Uterus (tissue), 4 donors: ENCODE measurements around the gene GYG1. TPM values are rescaled to one million over a fixed set of nuclear protein-coding genes. Genes with fewer than 3 reads are reported as not detected.

Experiments used
- DNase-seq, 2 donors: peaks; one replicate each; pipeline ENCODE4 v3.0.0-alpha.2; 2019 to 2020
- H3K27ac ChIP-seq, 2 donors: fragments of 200-600 bp; sonication (generic); 1 replicate in 1 of 2; 2 replicates in 1 of 2; pipeline ENCODE4 v1.5.1; 2016 to 2018
- H3K27me3 ChIP-seq, 2 donors: fragments of 200-600 bp; sonication (generic); one replicate each; pipeline ENCODE4 v1.5.1; 2018 to 2019; ENCODE audit warnings: control low read depth in 1 of 2
- H3K36me3 ChIP-seq, 2 donors: fragments of 200-600 bp; sonication (generic); one replicate each; pipeline ENCODE4 v1.5.1; 2019; ENCODE audit warnings: control low read depth in 1 of 2
- H3K4me1 ChIP-seq, 2 donors: fragments of 200-600 bp; sonication (generic); one replicate each; pipeline ENCODE4 v1.5.1; 2018 to 2019; ENCODE audit warnings: control low read depth in 1 of 2
- H3K4me3 ChIP-seq, 2 donors: fragments of 200-600 bp; sonication (generic); 1 replicate in 1 of 2; 2 replicates in 1 of 2; pipeline ENCODE4 v1.5.1; 2018 to 2019; ENCODE audit warnings: mild to moderate bottlenecking in 1 of 2
- H3K9me3 ChIP-seq, 2 donors: fragments of 200-600 bp; sonication (generic); one replicate each; pipeline ENCODE4 v1.5.1; 2019; ENCODE audit warnings: control low read depth in 1 of 2
- CTCF ChIP-seq, 4 experiments: fragments of 200-600 bp in 2 of 4; fragments of 450-650 bp in 2 of 4; sonication (generic) in 2 of 4; IDR thresholded peaks; one replicate each; pipeline ENCODE4 v1.5.1; 2016 to 2019; ENCODE audit warnings: antibody characterized with exemption in 4 of 4, mild to moderate bottlenecking in 2 of 4, moderate library complexity in 1 of 4
- POLR2A ChIP-seq, 2 donors: fragments of 450-650 bp; IDR thresholded peaks; one replicate each; pipeline ENCODE4 v1.6.1; 2016; ENCODE audit warnings: antibody characterized with exemption in 2 of 2, mild to moderate bottlenecking in 1 of 2, moderate library complexity in 1 of 2
- intact Hi-C: fragments of 100-400 bp; cut with DNase I; formaldehyde crosslinking; loops from one replicate; pipeline ENCODE4 v1.15.1; 2023; ENCODE audit warnings: low total_unique reads
- total RNA-seq, 4 donors: library from RNA; depleted of rRNA in 3 of 4; stranded (reverse); fragments of >200 nt in 3 of 4; gene quantifications; one replicate each; pipeline versions ENCODE4 v1.1.0 to v1.2.4, GENCODE V29; 2014 to 2023
- donor health status: DM: yes; HTN: yes; CAD: no.

Gene GYG1
- total RNA-seq, 4 donors from 2014 or later, result 37.4 to 122 (median 64.2) TPM

- H3K4me3 ChIP-seq, result no peak overlapping the region
- no peaks in the 10 kb centered on the region for H3K4me1 ChIP-seq
- H3K36me3 ChIP-seq, result no peaks in the 10 kb centered on the region
- intact Hi-C loops, result no loop called here
- H3K9me3 ChIP-seq, result no peaks in the 10 kb centered on the region
- no peak for TF ChIP-seq CTCF (IDR thresholded peaks at IDR 0.05)
- no peak for TF ChIP-seq POLR2A (IDR thresholded peaks at IDR 0.05)
- DNase-seq, result no peak
- H3K27me3 ChIP-seq, result no peaks in the 10 kb centered on the region
- no peak overlapping the region for H3K27ac ChIP-seq
Observed at GRCh38 chr3:149000206-149000745, 8.9 kb downstream of the GYG1 start.

- Histone ChIP-seq H3K36me3 (no peaks in the 10 kb centered on the region), H3K9me3 (no peaks in the 10 kb centered on the region), H3K27ac (no peak overlapping the region), H3K4me3 (no peak overlapping the region), H3K4me1 (no peaks in the 10 kb centered on the region), H3K27me3 (no peaks in the 10 kb centered on the region)
- TF ChIP-seq CTCF (IDR thresholded peaks at IDR 0.05) (no peak), POLR2A (IDR thresholded peaks at IDR 0.05) (no peak)
- no peak for DNase-seq
- intact Hi-C loops, result no loop called here
Observed at GRCh38 chr3:149001727-149002126, 10.4 kb downstream of the GYG1 start.

- TF ChIP-seq POLR2A (IDR thresholded peaks at IDR 0.05) (no peak), CTCF (IDR thresholded peaks at IDR 0.05) (no peak)
- no peaks in the 10 kb centered on the region for H3K9me3 ChIP-seq
- intact Hi-C loops, result no loop called here
- H3K27ac ChIP-seq, result peak overlapping the region in 1 of 2 donors; percentile 51
- H3K27me3 ChIP-seq, result no peaks in the 10 kb centered on the region
- no peaks in the 10 kb centered on the region for H3K4me1 ChIP-seq
- no peak for DNase-seq
- H3K36me3 ChIP-seq, result no peaks in the 10 kb centered on the region
- H3K4me3 ChIP-seq, result no peak overlapping the region
Observed at GRCh38 chr3:149003653-149004305, 12.4 kb downstream of the GYG1 start.

GRCh38 chr3:149004622-149005021 lies 13.3 kb downstream of the GYG1 start:
- DNase-seq, result no peak
- Histone ChIP-seq H3K27me3 (no peaks in the 10 kb centered on the region), H3K4me1 (no peaks in the 10 kb centered on the region), H3K27ac (peak overlapping the region; percentile 39 to 51), H3K9me3 (no peaks in the 10 kb centered on the region), H3K4me3 (no peak overlapping the region), H3K36me3 (no peaks in the 10 kb centered on the region)
- TF ChIP-seq CTCF (IDR thresholded peaks at IDR 0.05), result no peak
- no peak for TF ChIP-seq POLR2A (IDR thresholded peaks at IDR 0.05)
- intact Hi-C loops, result no loop called here

- H3K9me3 ChIP-seq, result no peaks in the 10 kb centered on the region
- H3K27me3 ChIP-seq, result no peaks in the 10 kb centered on the region
- no peak overlapping the region for H3K4me3 ChIP-seq
- no peaks in the 10 kb centered on the region for H3K4me1 ChIP-seq
- peak overlapping the region in 1 of 2 donors; percentile 51 for H3K27ac ChIP-seq
- DNase-seq, result no peak
- no peaks in the 10 kb centered on the region for H3K36me3 ChIP-seq
- TF ChIP-seq CTCF (IDR thresholded peaks at IDR 0.05) (no peak), POLR2A (IDR thresholded peaks at IDR 0.05) (no peak)
- intact Hi-C loops, result no loop called here
Observed at GRCh38 chr3:149005416-149005815, 14.1 kb downstream of the GYG1 start.
